WI38 (cell line): Measurements from ENCODE around the gene KIN.
"Not testable (repeated sequence)": the region's sequence is repeated elsewhere in the genome, so short reads cannot be mapped to it uniquely, and the experiment has no call there.

Experiments
- H3K4me3 ChIP-seq: 2 replicates; pipeline ENCODE4 v1.5.1; 2011; ENCODE audit warnings: low read depth, mild to moderate bottlenecking, control low read depth, low read length
- CTCF ChIP-seq: IDR thresholded peaks from 2 replicates; pipeline ENCODE4 v1.5.1; 2012; ENCODE audit warnings: low read depth, mild to moderate bottlenecking, control low read depth, low read length

The KIN gene

GRCh38 chr10:7826971-7827370 lies 39.2 kb upstream of the KIN start:
- no peak overlapping the region for H3K4me3 ChIP-seq
- TF ChIP-seq CTCF: no peak

- no peak overlapping the region for H3K4me3 ChIP-seq
- no peak for TF ChIP-seq CTCF
These were observed 36.5 kb upstream of the KIN start for GRCh38 chr10:7824251-7824650.

- H3K4me3 ChIP-seq: peak overlapping the region; percentile 98
- TF ChIP-seq CTCF: peak; percentile 19; the same call in 1 of the 2 replicates
These were observed 31.3 kb upstream of the KIN start for GRCh38 chr10:7819121-7819460.

- H3K4me3 ChIP-seq: peak within 1 kb of the TSS; percentile 98
- no peak for TF ChIP-seq CTCF
These were observed 30.7 kb upstream of the KIN start, which contains the start of gene TAF3 for GRCh38 chr10:7818295-7819120. Gene TAF3, plus strand, starts transcription at chr10:7818505. Its CDS starts 205 bp downstream, at chr10:7818710.

- no peak for TF ChIP-seq CTCF
- H3K4me3 ChIP-seq: peak overlapping the region; percentile 98
These were observed 30.1 kb upstream of the KIN start for GRCh38 chr10:7817984-7818294.

- TF ChIP-seq CTCF: no peak
- H3K4me3 ChIP-seq: peak overlapping the region; percentile 98
These were observed 29.8 kb upstream of the KIN start for GRCh38 chr10:7817576-7817975.

GRCh38 chr10:7813481-7813880 lies 25.7 kb upstream of the KIN start:
- no peak for TF ChIP-seq CTCF
- H3K4me3 ChIP-seq: no peak overlapping the region

GRCh38 chr10:7811743-7812142 lies 23.9 kb upstream of the KIN start:
- H3K4me3 ChIP-seq: not testable (repeated sequence)
